ENCODE data around the gene GPRC5B.

Gene GPRC5B

GRCh38 chr16:19858340-19859018 lies 26.2 kb downstream of the GPRC5B start:
- no peak for DNase-seq
- no peaks in the 10 kb centered on the region for H3F3A ChIP-seq (ENCODE audit: insufficient read depth, low read length)
- no peaks in the 10 kb centered on the region for H3K9me2 ChIP-seq (replicated peaks; ENCODE audit: insufficient read depth, low read length)
- no peak overlapping the region for H3K9ac ChIP-seq (ENCODE audit: low read length)
- no peaks in the 10 kb centered on the region for H3K36me3 ChIP-seq (replicated peaks; ENCODE audit: insufficient read depth, low read length)
- no peaks in the 10 kb centered on the region for H4K20me1 ChIP-seq (ENCODE audit: insufficient read depth, low read length)
- H3K27ac ChIP-seq (ENCODE audit: low read length): no peak overlapping the region
- no peaks in the 10 kb centered on the region for H3K27me3 ChIP-seq (replicated peaks; ENCODE audit: insufficient read depth, low read length)
- H3K9me3 ChIP-seq (replicated peaks; ENCODE audit: insufficient read depth, low read length): no peaks in the 10 kb centered on the region
- H3K4me2 ChIP-seq (ENCODE audit: low read depth, low read length): no peak overlapping the region
- no peaks in the 10 kb centered on the region for H3K4me1 ChIP-seq (ENCODE audit: low read length)
- no peak overlapping the region for H2AFZ ChIP-seq (ENCODE audit: low read length)
- no peaks in the 10 kb centered on the region for H3K79me2 ChIP-seq (ENCODE audit: low read length)
- no peak for TF ChIP-seq EZH2phosphoT487 (IDR thresholded peaks at IDR 0.05; ENCODE audit: low read length)
- no peak overlapping the region for H3K4me3 ChIP-seq (ENCODE audit: low read length)

DNA sequence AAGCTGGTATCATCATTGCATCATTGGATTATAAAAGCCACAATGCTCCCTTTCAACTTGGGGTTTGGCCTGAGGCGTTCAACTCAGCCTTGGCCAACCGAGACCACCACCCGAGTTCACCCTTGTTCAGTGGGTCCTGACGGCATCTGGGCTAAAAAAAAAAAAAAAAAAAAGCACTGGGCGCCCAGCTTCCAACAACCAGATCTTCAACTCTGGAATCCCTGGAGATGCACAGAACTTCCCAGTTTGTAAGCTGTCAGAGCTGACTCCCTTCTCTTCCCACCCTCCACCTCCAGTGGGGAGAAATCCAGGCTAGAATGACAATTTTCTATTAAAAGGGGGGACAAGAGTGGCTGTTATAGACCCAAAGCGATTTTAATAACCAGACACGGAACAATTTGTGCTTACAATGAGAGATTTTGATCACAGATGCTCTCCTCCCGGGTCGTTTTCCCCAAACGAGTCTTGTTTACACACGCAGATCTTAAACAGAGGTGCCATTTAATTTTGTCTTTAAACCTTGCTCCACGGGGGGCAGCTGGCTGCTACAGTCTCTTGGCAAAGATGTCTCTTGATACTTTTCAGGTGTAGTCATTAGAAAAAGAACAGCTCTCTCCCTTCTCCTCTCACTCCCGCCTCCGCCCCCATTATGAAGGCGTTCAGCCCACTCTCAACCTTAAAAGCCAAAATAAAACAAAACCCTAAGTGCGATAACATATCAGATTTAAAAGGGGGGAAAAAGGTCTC lies 26.9 kb downstream of the GPRC5B start:
- no peaks in the 10 kb centered on the region for H3K9me2 ChIP-seq (replicated peaks; ENCODE audit: insufficient read depth, low read length)

DNA sequence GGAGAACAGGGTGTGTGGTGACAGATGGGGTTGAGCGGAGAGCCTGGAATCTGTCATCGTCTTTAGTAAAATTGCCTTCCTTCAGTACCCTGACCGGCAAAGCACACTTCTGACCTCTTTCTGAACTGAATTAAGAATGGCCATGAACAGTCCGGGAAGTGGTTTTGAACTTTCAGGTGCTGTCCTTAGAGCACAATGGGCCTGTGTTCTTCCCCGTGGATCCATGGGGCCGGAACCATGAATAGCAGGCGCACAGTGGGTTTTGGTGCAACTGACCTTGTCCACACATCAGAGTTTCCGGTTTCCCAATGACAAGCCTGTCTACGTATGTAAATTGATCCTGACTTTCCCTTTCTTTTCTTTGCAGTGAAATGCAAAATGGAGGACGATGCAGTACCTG lies 28.5 kb downstream of the GPRC5B start:
- no peak for DNase-seq
- H3K4me2 ChIP-seq (ENCODE audit: low read depth, low read length): no peak overlapping the region
- H3K9me3 ChIP-seq (replicated peaks; ENCODE audit: insufficient read depth, low read length): no peaks in the 10 kb centered on the region
- H3K9ac ChIP-seq (ENCODE audit: low read length): no peak overlapping the region
- no peaks in the 10 kb centered on the region for H3K9me2 ChIP-seq (replicated peaks; ENCODE audit: insufficient read depth, low read length)
- H3F3A ChIP-seq (ENCODE audit: insufficient read depth, low read length): no peaks in the 10 kb centered on the region
- H3K36me3 ChIP-seq (replicated peaks; ENCODE audit: insufficient read depth, low read length): no peaks in the 10 kb centered on the region
- no peaks in the 10 kb centered on the region for H4K20me1 ChIP-seq (ENCODE audit: insufficient read depth, low read length)
- no peaks in the 10 kb centered on the region for H3K27me3 ChIP-seq (replicated peaks; ENCODE audit: insufficient read depth, low read length)
- no peak overlapping the region for H3K4me3 ChIP-seq (ENCODE audit: low read length)
- H2AFZ ChIP-seq (ENCODE audit: low read length): no peak overlapping the region
- H3K4me1 ChIP-seq (ENCODE audit: low read length): no peaks in the 10 kb centered on the region
- no peaks in the 10 kb centered on the region for H3K79me2 ChIP-seq (ENCODE audit: low read length)
- H3K27ac ChIP-seq (ENCODE audit: low read length): no peak overlapping the region
- TF ChIP-seq EZH2 (optimal IDR thresholded peaks at IDR 0.05; ENCODE audit: low read depth, low read length) (no peak), EZH2phosphoT487 (IDR thresholded peaks at IDR 0.05; ENCODE audit: low read length) (no peak)
- TF ChIP-seq, protein P1, sequence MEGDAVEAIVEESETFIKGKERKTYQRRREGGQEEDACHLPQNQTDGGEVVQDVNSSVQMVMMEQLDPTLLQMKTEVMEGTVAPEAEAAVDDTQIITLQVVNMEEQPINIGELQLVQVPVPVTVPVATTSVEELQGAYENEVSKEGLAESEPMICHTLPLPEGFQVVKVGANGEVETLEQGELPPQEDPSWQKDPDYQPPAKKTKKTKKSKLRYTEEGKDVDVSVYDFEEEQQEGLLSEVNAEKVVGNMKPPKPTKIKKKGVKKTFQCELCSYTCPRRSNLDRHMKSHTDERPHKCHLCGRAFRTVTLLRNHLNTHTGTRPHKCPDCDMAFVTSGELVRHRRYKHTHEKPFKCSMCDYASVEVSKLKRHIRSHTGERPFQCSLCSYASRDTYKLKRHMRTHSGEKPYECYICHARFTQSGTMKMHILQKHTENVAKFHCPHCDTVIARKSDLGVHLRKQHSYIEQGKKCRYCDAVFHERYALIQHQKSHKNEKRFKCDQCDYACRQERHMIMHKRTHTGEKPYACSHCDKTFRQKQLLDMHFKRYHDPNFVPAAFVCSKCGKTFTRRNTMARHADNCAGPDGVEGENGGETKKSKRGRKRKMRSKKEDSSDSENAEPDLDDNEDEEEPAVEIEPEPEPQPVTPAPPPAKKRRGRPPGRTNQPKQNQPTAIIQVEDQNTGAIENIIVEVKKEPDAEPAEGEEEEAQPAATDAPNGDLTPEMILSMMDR (IDR thresholded peaks at IDR 0.05; ENCODE audit: low read length): no peak

More for the DNA sequence above, 26.9 kb downstream of the GPRC5B start:
- Histone ChIP-seq H3K27me3 (replicated peaks; ENCODE audit: insufficient read depth, low read length) (no peaks in the 10 kb centered on the region), H3K4me1 (ENCODE audit: low read length) (no peaks in the 10 kb centered on the region), H3K36me3 (replicated peaks; ENCODE audit: insufficient read depth, low read length) (no peaks in the 10 kb centered on the region), H3F3A (ENCODE audit: insufficient read depth, low read length) (no peaks in the 10 kb centered on the region), H3K9me3 (replicated peaks; ENCODE audit: insufficient read depth, low read length) (no peaks in the 10 kb centered on the region), H3K27ac (ENCODE audit: low read length) (no peak overlapping the region), H2AFZ (ENCODE audit: low read length) (no peak overlapping the region), H3K79me2 (ENCODE audit: low read length) (no peaks in the 10 kb centered on the region), H3K9ac (ENCODE audit: low read length) (no peak overlapping the region), H4K20me1 (ENCODE audit: insufficient read depth, low read length) (no peaks in the 10 kb centered on the region), H3K4me2 (ENCODE audit: low read depth, low read length) (no peak overlapping the region), H3K4me3 (ENCODE audit: low read length) (no peak overlapping the region)
- no peak for TF ChIP-seq EZH2 (optimal IDR thresholded peaks at IDR 0.05; ENCODE audit: low read depth, low read length)
- TF ChIP-seq, protein P1 (IDR thresholded peaks at IDR 0.05; ENCODE audit: low read length): no peak
- no peak for TF ChIP-seq EZH2phosphoT487 (IDR thresholded peaks at IDR 0.05; ENCODE audit: low read length)
- no peak for DNase-seq

DNA sequence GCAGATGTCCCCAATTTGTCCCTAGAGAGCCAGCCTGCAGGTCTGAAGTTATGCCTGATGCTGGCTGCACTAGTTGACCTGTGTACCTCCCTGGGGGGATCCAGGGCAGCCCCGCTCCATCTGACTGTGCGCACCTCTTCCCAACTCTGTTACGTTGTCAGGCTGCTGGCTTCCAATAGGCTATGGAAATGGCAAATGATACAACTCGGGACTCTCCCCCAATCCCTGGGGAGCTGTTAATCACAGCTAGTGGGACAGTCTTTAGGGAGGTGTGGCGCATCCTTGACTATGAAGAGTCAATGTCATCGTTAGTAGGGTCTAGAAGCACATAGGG lies 30.1 kb downstream of the GPRC5B start:
- no peaks in the 10 kb centered on the region for H3K4me1 ChIP-seq (ENCODE audit: low read length)
- no peaks in the 10 kb centered on the region for H3F3A ChIP-seq (ENCODE audit: insufficient read depth, low read length)
- no peak overlapping the region for H3K27ac ChIP-seq (ENCODE audit: low read length)
- H3K36me3 ChIP-seq (replicated peaks; ENCODE audit: insufficient read depth, low read length): no peaks in the 10 kb centered on the region
- H2AFZ ChIP-seq (ENCODE audit: low read length): no peak overlapping the region
- H3K9me3 ChIP-seq (replicated peaks; ENCODE audit: insufficient read depth, low read length): no peaks in the 10 kb centered on the region
- TF ChIP-seq EZH2 (optimal IDR thresholded peaks at IDR 0.05; ENCODE audit: low read depth, low read length) (no peak), EZH2phosphoT487 (IDR thresholded peaks at IDR 0.05; ENCODE audit: low read length) (no peak)
- TF ChIP-seq, protein P1 (IDR thresholded peaks at IDR 0.05; ENCODE audit: low read length): no peak
- no peaks in the 10 kb centered on the region for H3K79me2 ChIP-seq (ENCODE audit: low read length)
- no peak overlapping the region for H3K4me2 ChIP-seq (ENCODE audit: low read depth, low read length)
- no peak overlapping the region for H3K9ac ChIP-seq (ENCODE audit: low read length)
- H4K20me1 ChIP-seq (ENCODE audit: insufficient read depth, low read length): no peaks in the 10 kb centered on the region
- no peaks in the 10 kb centered on the region for H3K27me3 ChIP-seq (replicated peaks; ENCODE audit: insufficient read depth, low read length)
- DNase-seq: no peak
- H3K4me3 ChIP-seq (ENCODE audit: low read length): no peak overlapping the region
- H3K9me2 ChIP-seq (replicated peaks; ENCODE audit: insufficient read depth, low read length): no peaks in the 10 kb centered on the region
